H54 (cell line): ENCODE measurements around the gene NKX3-2.

ENCODE experiments used
- DNase-seq: peaks from one replicate; pipeline ENCODE4 v3.0.0; 2011; ENCODE audit warnings: low spot score, mixed read lengths; ENCODE audit not compliant: insufficient read length
- FAIRE-seq: peaks from 3 replicates; lab custom pipeline; 2011; peaks lifted over from hg19 to GRCh38; lab: Jason Lieb, UNC
- POLR2A ChIP-seq: IDR thresholded peaks from 2 replicates; pipeline ENCODE4 v1.6.1; 2011; ENCODE audit warnings: low read depth, mild to moderate bottlenecking, low read length

Gene NKX3-2

GRCh38 chr4:13530823-13531624, 13.3 kb downstream of the NKX3-2 start:
- no peak for TF ChIP-seq POLR2A
- FAIRE-seq (no peak), DNase-seq (no peak)

DNA sequence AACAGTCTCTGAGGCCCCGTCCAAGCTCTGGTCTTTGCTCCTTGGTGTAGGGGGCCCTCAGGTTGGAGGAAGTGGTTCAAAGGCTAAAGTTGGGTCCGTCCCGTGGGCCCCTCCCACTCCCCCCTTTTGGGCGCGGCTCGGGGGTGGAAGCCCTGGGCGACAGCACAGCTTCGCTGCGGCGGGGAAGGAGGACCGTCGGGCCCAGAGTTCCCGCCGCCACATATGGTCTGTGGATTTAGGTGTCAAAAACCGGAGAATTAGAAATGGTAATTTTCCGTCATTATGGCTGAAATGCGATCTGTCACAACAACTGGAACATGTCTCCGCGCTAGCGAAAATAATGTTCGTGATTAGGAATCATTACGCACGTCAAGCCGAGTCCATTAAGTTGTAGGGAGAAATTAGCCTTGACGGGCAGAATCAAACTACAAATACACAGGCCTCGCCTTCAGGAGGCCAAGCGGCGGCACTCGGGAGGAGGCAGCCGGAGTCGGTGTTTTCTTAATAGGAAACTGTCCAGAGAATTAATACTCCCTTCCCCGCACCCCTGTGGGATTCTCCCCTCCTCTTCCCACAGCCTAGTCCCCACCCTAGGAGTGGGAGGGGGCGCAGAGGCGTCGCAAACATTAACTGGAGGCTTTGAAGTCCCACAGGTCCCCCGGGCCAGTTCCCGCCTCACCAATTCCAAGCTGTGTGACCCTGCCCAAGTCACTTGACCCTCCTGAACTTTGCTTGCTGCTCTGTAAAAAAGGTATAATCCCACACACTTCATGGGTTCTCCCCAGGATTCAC, 15.0 kb downstream of the NKX3-2 start:
- no peak for FAIRE-seq
- no peak for DNase-seq
- no peak for TF ChIP-seq POLR2A

- no peak for TF ChIP-seq POLR2A
- no peak for FAIRE-seq
- DNase-seq = no peak
These were observed 15.5 kb downstream of the NKX3-2 start for GRCh38 chr4:13528821-13529127.

GRCh38 chr4:13527981-13528820, 16.1 kb downstream of the NKX3-2 start:
- TF ChIP-seq POLR2A = no peak
- FAIRE-seq = no peak
- no peak for DNase-seq

DNA sequence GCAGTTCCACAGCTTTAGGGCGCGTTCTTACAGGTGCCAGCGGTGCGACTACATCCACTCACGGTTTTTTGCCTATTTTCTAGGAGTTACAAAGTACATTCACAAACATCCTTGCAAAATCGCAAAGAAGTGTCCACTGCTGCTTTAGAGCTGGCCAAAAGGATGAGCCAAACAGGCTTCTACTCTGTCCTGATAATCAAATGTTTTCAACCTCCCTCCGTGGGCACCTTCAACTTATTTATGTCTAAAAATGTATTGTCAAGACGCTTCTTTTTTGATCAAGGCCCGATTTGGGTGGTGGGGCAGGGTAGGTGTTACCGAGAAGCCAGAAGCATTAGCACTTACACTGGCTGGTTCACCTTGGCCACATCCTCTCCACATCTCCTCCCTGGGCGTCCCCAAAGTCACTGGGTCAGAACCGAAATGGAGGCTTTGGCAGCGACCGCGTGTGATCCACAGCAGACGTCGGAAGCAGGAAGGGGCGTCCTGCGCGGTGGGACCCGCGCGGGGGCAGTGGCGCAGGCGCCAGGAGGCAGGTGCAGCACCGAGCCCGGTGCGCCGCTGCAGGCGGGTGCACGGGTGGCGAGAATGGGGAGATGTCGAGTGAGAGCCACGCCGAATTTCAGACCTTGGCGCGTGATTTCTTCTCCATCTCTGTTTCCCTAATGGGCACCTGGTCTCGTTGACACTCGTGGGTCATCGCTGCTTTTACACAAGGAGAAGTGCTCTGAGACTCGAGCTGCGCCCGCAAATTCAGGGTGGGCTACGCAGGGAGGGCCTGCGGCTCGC, 16.9 kb downstream of the NKX3-2 start:
- no peak for TF ChIP-seq POLR2A
- FAIRE-seq (no peak), DNase-seq (no peak)

- FAIRE-seq = no peak
- no peak for TF ChIP-seq POLR2A
- no peak for DNase-seq
These were observed 17.6 kb downstream of the NKX3-2 start for GRCh38 chr4:13526658-13527057.

DNA sequence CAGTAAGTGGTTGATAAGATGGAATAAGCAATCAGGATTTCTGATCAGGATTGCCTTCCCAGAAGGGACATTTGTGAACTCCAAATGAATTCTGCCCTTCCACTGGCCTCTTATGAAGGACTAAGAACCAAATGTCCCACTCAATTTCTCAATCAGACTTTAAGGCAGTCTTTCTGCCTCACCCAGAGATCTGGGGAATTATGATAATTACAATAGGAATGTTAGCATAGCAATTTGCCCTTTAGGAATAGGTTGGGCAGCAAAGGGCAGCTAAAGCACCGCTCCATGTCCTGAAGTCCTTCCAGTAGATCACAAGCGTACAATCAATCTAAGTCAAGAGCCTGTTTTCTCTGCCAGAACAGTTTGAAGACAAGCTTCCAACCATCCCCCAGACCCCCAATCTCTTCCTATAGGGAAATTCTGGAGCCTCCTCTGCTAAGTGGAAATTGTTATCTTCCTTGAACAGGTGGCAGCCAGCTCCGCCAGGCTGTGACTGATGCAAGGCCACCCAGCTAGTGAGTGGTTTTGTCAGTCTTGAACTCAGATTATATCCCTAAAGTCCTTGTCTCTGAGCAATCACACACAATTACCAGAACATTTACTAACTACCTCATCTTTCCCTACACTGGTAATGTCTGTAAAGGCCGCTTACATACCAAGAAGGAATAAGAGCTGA, 18.6 kb downstream of the NKX3-2 start:
- DNase-seq (no peak), FAIRE-seq (no peak)
- no peak for TF ChIP-seq POLR2A

DNA sequence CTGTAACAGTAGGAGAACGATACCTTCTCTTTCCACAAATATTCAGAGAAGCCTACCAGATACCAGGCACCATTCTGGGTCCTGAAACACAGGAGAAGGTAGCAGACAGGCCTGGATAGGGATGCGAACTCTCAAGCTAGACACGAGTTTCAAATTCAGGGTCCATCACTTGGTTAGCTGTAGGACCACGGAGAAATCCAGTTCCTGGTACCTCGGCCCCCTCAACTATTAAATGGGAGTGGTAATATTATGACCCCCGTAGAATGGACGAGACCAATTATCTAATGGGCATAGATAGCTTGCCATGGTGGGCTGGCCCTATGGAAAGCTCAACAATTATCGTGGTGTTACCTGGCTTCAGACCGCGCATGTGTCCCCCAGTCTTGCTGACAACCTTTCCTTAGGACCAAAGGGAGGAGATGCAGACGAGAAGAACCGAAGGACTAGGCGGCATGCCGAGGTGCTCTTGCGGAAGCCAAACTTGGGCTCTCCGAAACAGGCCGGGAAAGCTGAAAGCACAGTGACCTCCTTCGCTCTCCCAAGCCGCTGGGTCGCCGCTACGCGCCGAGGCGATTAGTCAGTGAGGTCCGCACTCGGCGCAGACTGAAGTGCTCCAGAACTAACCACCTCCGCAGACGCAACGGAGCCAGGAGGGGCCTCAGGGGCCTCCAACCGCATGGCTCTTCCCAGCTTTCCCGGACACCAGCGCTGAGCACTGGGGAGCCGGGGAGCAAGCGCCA, 19.6 kb downstream of the NKX3-2 start:
- TF ChIP-seq POLR2A = no peak
- FAIRE-seq = no peak
- no peak for DNase-seq

DNA sequence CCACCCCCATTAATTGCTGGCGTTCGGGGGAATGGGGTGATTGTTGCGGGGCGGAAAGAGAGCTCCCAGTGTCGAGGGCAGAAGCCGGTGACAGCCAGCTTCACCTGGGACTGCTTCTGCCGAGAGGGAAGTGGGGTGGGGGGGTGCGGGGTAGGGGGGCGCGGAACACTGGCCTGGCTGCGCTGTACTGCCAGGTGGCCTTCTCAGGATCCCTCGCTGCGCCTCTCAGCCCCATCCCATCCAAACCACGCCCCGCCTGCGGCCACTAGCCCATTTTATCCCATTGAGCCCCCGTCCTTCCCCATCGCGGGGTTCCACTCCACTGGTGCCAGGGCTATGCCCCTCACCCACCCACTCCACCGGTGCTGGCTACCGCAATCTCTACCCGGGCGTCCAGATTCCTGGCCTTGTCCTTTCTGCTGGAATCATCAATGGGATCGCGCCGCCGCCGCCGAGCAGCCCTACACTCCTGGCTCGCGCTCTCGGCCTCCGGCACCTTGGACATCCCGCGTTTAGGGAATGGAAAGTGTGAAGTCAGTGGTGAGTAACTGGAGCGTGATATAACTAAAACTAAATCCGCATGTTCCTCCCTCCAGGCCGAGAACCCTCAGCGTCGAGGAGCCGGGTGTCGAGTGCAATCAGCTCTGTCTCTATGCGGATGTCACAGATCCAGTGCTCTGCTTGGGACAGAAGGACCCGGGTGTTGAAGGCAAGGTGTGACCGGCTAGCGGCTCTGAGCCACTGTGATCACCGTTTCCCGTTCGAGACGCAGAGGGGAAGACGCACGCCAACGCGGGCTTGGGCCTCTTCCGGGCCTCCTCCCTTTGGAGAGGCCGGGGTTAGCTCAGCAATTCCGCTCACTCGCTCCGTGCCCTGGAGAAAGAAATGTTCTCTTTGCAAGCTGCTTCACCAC, 20.5 kb downstream of the NKX3-2 start:
- TF ChIP-seq POLR2A = no peak
- FAIRE-seq = no peak
- DNase-seq = no peak

- no peak for FAIRE-seq
- DNase-seq = no peak
- no peak for TF ChIP-seq POLR2A
These were observed 21.2 kb downstream of the NKX3-2 start for GRCh38 chr4:13523105-13523477.
